Memory B cell (primary cell): Measurements from ENCODE around the gene LRRC71.

Experiments
- ATAC-seq: fragments of 150-1000 bp; cut with Tn5 transposase; 2 replicates; pipeline ENCODE4 v1.10.0; 2021; ENCODE audit warnings: low read depth, mild to moderate bottlenecking, moderate library complexity
- DNase-seq, 2 donors: peaks; one replicate each; pipeline ENCODE4 v3.0.0; 2022; ENCODE audit warnings: low spot score in 2 of 2
- H3K27ac Mint-ChIP-seq: one replicate; pipeline ENCODE4 v1.8.0; 2022; ENCODE audit warnings: mild to moderate bottlenecking, moderate library complexity, mixed read lengths
- H3K27me3 Mint-ChIP-seq: one replicate; pipeline ENCODE4 v1.8.0; 2022; ENCODE audit warnings: mixed read lengths
- H3K36me3 Mint-ChIP-seq: one replicate; pipeline ENCODE4 v1.8.0; 2022; ENCODE audit warnings: mild to moderate bottlenecking, mixed read lengths
- H3K4me1 Mint-ChIP-seq: one replicate; pipeline ENCODE4 v1.8.0; 2022; ENCODE audit warnings: mixed read lengths
- H3K4me3 Mint-ChIP-seq: one replicate; pipeline ENCODE4 v1.8.0; 2022; ENCODE audit warnings: mild to moderate bottlenecking, moderate library complexity, mixed read lengths
- H3K9me3 Mint-ChIP-seq: one replicate; pipeline ENCODE4 v1.8.0; 2022; ENCODE audit warnings: mixed read lengths

LRRC71 gene

DNA sequence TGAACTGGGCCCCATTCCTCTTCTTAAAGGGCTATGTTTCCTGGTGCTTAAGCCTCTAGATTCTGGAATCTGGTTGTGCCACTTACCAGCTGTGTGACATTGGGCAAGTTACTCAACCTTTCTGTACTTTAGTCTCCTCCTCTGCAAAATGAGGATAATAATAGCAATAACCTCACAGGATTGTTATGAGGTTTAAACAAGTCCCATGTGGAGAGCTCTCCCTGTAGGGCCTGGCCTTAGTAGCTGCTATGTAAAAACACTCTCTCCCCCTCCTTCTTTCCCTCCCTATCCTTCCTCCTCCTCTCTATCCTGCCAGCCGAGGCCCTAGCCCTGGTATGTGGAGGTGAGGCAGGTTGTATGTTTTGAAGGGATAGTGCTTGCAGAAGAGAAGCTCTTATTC, 35.1 kb upstream of the LRRC71 start:
- no peak overlapping the region for H3K4me3 Mint-ChIP-seq
- H3K27me3 Mint-ChIP-seq, result peaks cover 31% of the 10 kb centered on the region
- H3K9me3 Mint-ChIP-seq, result no peaks in the 10 kb centered on the region
- no peaks in the 10 kb centered on the region for H3K36me3 Mint-ChIP-seq
- ATAC-seq (no peak), DNase-seq (no peak)
- H3K4me1 Mint-ChIP-seq, result peaks cover 2% of the 10 kb centered on the region
- H3K27ac Mint-ChIP-seq, result no peak overlapping the region

DNA sequence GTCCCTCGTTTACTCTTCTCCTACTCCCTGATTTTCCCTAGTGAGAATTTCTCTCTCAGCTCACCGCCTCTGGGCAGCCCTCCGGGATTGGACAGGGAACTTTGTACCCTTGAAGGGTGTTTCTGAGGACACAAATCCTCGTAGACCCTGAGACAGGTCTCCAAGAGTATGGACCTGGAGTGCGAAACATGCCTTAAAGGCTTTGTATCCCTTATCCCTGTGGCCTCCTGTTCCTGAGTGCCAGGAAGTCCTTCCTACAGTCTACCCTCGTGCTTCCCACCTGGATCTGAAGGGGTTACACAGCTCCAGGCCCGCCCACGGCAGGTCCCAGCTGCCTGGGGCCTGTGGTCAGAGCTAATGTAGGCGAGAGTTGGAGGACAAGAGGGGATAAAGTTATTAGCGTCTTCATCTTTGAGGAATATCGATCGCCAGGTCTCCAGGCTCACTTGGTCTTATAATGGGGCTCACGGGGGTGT, 34.5 kb upstream of the LRRC71 start:
- no peak for DNase-seq
- H3K27ac Mint-ChIP-seq, result no peak overlapping the region
- peaks cover 31% of the 10 kb centered on the region for H3K27me3 Mint-ChIP-seq
- no peaks in the 10 kb centered on the region for H3K9me3 Mint-ChIP-seq
- no peaks in the 10 kb centered on the region for H3K36me3 Mint-ChIP-seq
- peaks cover 3% of the 10 kb centered on the region for H3K4me1 Mint-ChIP-seq
- ATAC-seq, result no peak
- no peak overlapping the region for H3K4me3 Mint-ChIP-seq

DNA sequence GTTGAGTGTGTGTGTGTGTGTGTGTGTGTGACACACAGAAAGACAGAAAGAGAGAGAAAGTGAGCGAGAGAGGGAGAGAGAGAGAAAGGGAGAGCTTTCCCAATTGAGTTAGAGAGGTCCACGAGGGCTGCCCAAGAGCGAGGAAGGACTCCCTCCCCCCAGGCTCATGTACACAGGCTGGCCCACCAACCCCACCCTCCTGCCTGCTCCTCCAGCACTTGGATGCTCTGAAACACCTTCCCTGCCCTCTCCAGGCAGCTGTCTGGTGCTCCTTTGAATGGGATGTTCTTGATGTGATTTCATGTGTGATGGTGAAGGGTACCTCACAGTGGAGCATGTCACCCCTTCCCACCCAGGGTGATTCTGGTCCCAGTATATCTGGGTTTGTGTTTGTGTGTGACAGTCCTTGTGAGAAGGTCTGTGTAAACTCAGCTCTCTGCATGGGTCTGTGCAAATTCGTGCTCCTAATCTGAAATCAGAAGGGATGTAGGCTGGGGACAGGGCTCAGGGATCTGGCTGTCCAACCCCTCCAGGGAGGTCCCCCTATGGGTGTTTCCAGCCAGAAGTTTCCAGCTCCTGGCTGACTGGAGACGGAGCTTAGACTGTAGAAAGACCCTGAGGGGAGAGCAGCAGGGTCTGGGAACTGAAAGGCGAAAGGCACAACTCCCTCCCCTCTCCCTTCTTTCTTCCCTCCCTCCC, 33.7 kb upstream of the LRRC71 start:
- H3K4me1 Mint-ChIP-seq, result peaks cover 3% of the 10 kb centered on the region

DNA sequence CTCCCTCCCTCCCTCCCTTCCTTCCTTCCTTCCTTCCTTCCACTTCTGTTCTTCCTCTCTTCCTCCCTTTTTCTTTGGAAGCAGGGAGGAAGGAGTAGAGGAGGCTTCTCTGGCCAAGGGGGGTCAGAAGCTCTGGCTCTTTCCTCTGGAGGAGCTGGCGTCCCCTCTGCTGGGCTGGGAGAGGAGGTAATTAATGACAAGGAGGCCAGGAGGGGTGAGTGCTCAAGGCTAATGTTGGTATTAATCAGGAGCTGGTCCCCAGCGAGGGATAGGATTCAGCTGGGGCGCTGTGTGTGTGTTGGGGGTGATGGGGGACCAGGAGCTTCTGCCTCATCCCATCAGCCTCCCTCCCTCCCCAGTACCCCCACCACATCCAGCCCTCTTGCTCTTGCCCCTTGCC, 33.1 kb upstream of the LRRC71 start:
- Mint-ChIP-seq H3K36me3 (no peaks in the 10 kb centered on the region), H3K9me3 (no peaks in the 10 kb centered on the region), H3K4me3 (no peak overlapping the region), H3K27ac (no peak overlapping the region), H3K4me1 (peaks cover 3% of the 10 kb centered on the region), H3K27me3 (peaks cover 28% of the 10 kb centered on the region)
- ATAC-seq (no peak), DNase-seq (no peak)

More for the DNA sequence above, 33.7 kb upstream of the LRRC71 start:
- no peak for DNase-seq
- Mint-ChIP-seq H3K4me3 (no peak overlapping the region), H3K27me3 (peaks cover 29% of the 10 kb centered on the region), H3K9me3 (no peaks in the 10 kb centered on the region), H3K36me3 (no peaks in the 10 kb centered on the region), H3K27ac (no peak overlapping the region)
- ATAC-seq, result no peak

DNA sequence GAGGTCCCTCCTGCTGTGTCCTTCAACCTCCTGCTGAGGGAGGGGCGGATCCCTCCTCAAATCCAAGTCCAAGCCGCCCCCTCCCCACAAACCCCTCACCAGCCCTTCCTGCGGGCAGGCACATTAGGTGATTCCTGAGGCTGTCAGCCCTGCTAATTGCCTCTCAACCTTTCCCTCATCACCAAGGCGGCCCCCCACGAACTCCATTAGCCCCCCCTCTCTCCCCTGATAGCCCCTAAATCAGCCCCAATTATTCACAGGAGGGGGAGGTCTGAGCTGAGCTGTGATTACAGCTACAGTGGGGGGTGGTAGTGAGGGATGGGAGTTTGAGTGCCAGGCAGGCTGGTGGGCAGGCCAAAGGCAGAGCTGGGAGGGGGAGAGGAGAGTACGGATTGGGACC, 32.7 kb upstream of the LRRC71 start:
- Mint-ChIP-seq H3K4me1 (peaks cover 3% of the 10 kb centered on the region), H3K4me3 (no peak overlapping the region), H3K36me3 (no peaks in the 10 kb centered on the region), H3K27ac (no peak overlapping the region), H3K9me3 (no peaks in the 10 kb centered on the region), H3K27me3 (peaks cover 26% of the 10 kb centered on the region)
- DNase-seq (no peak), ATAC-seq (no peak)

DNA sequence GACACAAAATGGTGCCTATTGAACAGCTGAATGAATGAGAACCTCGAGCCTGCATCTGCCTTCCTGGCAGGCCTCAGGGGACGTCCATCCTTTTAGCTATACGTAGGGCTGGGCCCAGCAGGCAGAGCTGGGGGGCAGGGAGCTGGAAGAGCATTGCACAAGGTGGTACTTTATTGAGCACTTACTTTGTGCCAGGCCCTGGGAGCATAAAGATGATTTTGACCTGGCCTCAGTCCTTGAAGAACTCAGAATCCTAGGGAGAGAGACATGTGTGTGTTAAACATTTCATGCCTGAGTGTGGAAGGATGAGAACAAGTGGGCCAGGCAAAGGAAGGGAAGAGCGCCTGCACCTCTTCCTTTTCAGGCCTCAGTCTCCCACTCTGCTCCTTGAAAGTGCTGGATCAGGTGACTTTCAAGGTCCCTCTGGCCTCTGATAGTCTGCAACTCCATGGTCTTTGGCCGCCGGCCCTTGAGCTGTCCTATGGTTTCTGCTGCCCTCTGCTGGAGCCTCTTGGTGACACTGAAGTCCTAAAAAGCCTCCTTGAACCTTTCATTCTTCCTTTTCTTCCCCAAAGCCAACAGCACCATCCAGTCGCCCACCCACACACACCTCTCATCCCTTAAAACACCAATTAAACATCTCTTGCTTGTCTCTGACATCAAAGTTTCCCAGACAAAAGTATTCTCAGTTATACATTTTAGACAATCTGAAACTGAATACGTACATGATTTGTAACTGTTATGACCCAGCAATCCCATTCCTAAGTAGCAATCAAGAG, 30.4 kb upstream of the LRRC71 start:
- DNase-seq (peak; percentile 47 to 56), ATAC-seq (peak; percentile 26)
- Mint-ChIP-seq H3K36me3 (no peaks in the 10 kb centered on the region), H3K27me3 (peaks cover 22% of the 10 kb centered on the region), H3K9me3 (no peaks in the 10 kb centered on the region), H3K4me1 (peaks cover 3% of the 10 kb centered on the region), H3K4me3 (no peak overlapping the region), H3K27ac (no peak overlapping the region)

DNA sequence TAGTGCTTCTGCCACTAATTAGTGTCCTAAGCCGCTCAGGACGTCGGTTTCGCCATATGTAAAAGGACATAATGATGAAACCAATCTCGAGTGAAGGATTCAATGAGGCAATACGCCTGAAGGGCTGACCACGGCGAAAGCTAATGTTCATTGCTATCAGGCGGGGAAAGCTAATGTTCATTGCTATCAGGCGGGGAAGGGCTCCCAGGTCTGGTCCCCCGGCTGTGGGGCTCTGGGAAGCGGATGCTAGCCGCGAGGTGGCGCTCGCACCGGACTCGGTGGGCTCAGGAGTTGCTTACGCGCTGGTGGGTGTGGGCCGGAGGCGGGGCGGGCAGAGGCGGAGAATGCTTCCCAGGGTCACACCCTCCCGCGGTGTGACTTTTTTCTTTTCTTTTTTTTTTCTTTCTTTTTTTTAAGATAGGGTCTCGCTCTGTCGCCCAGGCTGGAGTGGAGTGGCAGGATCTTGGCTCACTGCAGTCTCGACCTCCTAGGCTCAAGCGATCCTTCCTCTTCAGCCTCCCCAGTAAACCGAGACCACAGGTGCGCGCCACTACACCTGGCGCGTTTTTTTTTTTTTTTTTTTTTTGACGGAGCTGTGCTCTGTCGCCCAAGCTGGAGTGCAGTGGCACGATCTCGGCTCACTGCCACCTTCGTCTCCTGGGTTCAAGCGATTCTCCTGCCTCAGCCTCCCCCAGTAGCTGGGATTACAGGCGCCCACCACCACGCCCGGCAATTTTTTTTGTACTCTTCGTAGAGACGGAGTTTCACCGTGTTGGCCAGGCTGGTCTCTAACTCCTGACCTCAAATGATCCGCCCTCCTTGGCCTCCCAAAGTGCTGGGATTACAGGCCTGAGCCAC, 28.0 kb upstream of the LRRC71 start:
- Mint-ChIP-seq H3K4me1 (peaks cover 3% of the 10 kb centered on the region), H3K27ac (no peak overlapping the region), H3K9me3 (no peaks in the 10 kb centered on the region), H3K36me3 (no peaks in the 10 kb centered on the region), H3K27me3 (peaks cover 22% of the 10 kb centered on the region), H3K4me3 (peak overlapping the region; percentile 43)
- DNase-seq (peak; percentile 56 to 70), ATAC-seq (peak; percentile 91)

DNA sequence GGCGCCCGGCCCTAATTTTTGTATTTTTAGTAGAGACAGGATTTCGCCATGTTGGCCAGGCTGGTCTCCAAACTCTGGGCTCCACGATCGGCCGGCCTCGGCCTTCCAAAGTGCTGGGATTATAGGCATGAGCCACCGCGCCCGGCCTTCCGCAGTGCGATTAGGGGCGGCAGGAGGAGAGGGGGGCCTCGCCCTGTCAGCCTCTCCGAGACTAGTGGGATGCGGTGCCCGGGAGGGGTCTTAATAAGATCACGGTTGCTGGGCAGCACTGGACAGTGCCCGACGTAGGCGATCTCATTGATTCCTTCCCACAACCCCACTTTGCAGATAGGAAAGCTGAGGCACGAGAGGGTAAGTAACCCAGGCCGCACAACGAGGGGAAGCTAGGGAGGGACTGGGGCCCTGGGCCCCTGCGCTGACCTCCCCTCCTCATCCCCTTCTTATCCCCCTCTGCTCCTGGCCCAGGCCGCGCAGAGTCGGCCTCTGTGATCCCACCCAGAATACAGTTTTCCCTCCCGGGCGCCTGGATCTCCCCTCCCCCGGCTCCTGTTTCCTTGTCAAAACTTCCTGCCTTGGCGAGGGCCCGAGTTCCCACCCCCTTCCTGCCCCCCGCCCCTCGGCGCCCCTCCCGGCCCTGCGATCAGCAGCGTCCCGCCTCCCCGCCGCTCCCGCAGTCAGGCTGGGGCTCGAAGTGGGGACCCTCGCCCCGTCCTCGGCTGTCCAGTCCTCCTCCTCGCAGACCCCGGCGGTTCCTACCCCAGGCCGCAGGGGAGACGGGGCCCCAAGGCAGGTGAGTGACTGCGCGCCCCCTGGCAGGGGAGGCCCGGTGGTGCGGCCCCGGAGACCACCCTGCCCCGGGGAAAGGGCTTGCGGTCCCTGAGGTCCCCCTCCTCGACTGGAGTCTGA, 27.1 kb upstream of the LRRC71 start, which contains the start of gene PEAR1:
PEAR1 (plus strand) TSS at position 671 of the 906 bp plus-strand sequence. CDS start 10,209 bp downstream, outside the sequence.
- DNase-seq, result no peak
- Mint-ChIP-seq H3K36me3 (no peaks in the 10 kb centered on the region), H3K27ac (no peak within 1 kb of the TSS), H3K4me1 (peaks cover 3% of the 10 kb centered on the region), H3K4me3 (no peak within 1 kb of the TSS), H3K27me3 (peaks cover 21% of the 10 kb centered on the region), H3K9me3 (no peaks in the 10 kb centered on the region)
- ATAC-seq, result no peak

DNA sequence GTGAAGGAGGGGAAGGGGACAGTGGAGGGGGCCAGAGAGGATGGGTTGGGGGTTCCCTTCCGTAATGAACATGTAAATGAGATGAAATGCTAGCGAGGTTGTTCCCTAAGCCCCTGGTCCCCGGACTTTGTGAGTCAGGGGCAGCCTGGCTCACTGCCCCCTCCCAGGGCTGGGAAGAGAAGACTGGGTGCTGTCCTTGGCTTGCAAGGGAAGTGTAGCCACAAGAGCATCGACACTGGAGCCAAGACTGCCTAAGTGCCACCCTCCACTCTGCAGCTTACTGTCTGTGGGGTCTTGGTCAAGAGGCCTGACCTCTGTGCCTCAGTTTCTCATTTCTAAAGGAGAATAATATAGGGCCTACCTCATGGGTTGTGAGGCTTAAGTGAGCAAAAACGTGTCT, 26.4 kb upstream of the LRRC71 start:
- no peak for ATAC-seq
- H3K4me3 Mint-ChIP-seq, result no peak overlapping the region
- H3K27ac Mint-ChIP-seq, result no peak overlapping the region

DNA sequence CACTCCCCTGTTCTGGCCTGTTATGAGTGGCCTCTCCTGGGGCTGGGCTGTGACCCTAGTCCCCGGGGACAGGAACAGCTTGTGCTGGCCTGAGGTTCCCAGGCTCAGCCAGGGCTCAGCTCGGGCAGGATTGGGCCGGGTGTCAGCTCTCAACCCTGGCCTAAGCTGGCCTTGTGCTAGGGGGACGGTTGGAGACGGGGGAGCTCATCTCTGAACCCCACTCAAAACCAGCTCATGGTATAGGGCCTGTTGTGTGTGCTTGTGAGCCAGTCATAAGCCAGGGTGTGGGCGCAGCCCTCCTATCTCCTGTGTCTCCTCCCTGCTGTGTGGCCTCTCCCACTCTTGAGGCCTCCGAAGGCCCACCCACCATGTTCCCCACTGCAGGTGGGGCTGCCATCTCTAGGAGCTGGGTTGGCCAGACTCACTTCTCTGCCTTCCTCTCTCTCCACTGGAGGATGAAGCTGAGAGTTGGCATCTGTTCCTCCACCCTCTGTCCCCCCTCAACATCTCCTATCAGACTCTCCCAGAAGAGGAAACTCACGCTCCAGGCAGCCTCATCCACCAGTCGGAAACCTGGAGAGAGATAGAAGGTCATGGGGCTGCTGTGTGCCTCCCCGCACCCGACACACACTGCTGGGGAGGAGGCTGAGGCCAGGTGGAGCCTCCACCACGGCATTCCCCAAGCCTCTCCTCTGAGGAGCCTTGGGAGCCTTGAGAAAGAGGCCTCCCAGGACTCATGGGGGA, 25.5 kb upstream of the LRRC71 start:
- H3K27ac Mint-ChIP-seq, result no peak overlapping the region
- no peak for DNase-seq
- no peak overlapping the region for H3K4me3 Mint-ChIP-seq
- H3K4me1 Mint-ChIP-seq, result peaks cover 3% of the 10 kb centered on the region
- no peak for ATAC-seq
- H3K9me3 Mint-ChIP-seq, result no peaks in the 10 kb centered on the region
- peaks cover 23% of the 10 kb centered on the region for H3K27me3 Mint-ChIP-seq
- H3K36me3 Mint-ChIP-seq, result no peaks in the 10 kb centered on the region

More for the DNA sequence above, 26.4 kb upstream of the LRRC71 start:
- Mint-ChIP-seq H3K9me3 (no peaks in the 10 kb centered on the region), H3K4me1 (peaks cover 3% of the 10 kb centered on the region), H3K36me3 (no peaks in the 10 kb centered on the region), H3K27me3 (peaks cover 22% of the 10 kb centered on the region)
- DNase-seq, result no peak

DNA sequence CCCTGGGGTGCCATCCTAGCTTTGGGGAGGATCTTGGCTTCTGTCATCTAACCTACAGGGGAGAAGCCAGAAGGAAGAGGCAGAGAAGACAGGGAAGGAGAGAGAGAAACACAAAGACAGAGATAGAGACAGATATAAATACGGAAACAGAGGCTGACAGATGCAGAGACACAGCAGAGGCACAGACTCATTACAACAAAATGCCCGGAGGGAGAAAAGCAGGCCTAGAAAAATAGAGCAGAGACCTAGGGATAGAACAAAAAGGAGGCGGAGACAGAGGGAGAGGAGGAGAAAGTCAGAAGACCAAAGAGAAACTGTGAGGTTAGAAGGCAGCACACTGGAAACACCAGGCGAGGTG, 25.0 kb upstream of the LRRC71 start:
- Mint-ChIP-seq H3K4me1 (no peaks in the 10 kb centered on the region), H3K27me3 (peaks cover 23% of the 10 kb centered on the region), H3K9me3 (no peaks in the 10 kb centered on the region), H3K27ac (no peak overlapping the region), H3K4me3 (no peak overlapping the region), H3K36me3 (no peaks in the 10 kb centered on the region)
- no peak for ATAC-seq
- DNase-seq, result no peak

DNA sequence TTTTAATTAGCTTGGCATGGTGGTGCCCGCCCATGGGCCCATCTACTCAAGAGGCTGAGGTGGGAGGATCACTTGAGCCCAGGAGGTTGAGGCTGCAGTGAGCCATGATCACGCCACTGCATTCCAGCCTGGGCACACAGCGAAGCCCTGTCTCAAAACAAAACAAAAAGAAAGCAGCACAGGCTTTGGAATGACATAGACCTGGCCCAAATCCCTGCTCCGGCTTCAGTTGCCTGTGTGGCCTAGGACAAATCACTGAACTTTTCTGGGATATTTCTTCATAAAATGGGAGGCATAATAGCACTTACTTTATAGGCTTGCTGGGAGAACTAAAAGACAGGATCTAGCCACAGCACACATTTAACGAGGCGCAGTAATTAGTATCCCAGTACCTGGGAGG, 24.5 kb upstream of the LRRC71 start:
- Mint-ChIP-seq H3K4me3 (no peak overlapping the region), H3K9me3 (no peaks in the 10 kb centered on the region), H3K36me3 (no peaks in the 10 kb centered on the region), H3K27me3 (peaks cover 23% of the 10 kb centered on the region), H3K27ac (no peak overlapping the region), H3K4me1 (no peaks in the 10 kb centered on the region)
- no peak for DNase-seq
- no peak for ATAC-seq
